ENCODE measurements around the gene COX10.

DNA sequence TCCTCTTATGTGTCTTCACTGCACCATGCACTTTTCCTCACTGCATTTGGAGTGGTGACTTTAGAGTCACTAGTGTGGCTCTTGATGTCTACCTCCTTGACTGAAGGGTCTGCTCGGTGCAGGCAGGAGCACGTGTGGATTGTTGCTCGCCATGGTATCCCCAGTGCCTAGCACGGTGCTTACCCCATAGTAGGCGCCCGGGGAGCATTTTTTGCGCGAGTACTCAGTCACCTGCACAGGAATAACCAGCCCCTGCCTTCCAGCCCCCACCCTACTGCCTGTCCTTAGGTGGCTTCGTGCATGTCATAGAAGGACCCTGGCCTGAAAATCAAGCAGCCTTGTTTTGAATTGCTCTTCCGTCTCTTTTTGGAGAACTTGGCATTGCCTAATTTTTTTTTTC, 136.1 kb downstream of the COX10 start:
- no peak for TF ChIP-seq CTCF (conservative IDR thresholded peaks at IDR 0.05; ENCODE audit: low read length)
- no peak for TF ChIP-seq EZH2phosphoT487 (IDR thresholded peaks at IDR 0.05; ENCODE audit: borderline replicate concordance, low read depth, low read length)

Measured in OCI-LY7 (cell line).